G401.6 (cell line): ENCODE data around the gene UTS2R.
"Not testable (repeated sequence)": the region's sequence is repeated elsewhere in the genome, so short reads cannot be mapped to it uniquely, and the experiment has no call there.

ENCODE experiments used
- FAIRE-seq: peaks from 2 replicates; lab custom pipeline; 2012; peaks lifted over from hg19 to GRCh38; lab: Jason Lieb, UNC

Gene UTS2R

GRCh38 chr17:82334204-82334621, 37.4 kb upstream of the UTS2R start:
- no peak for FAIRE-seq

- no peak for FAIRE-seq
These were observed 36.8 kb upstream of the UTS2R start for GRCh38 chr17:82334622-82335394.

- FAIRE-seq, result peak; percentile 96
These were observed 32.5 kb upstream of the UTS2R start for GRCh38 chr17:82338858-82339633.

- no peak for FAIRE-seq
These were observed 31.7 kb upstream of the UTS2R start for GRCh38 chr17:82339634-82340580.

GRCh38 chr17:82342361-82343079, 29.0 kb upstream of the UTS2R start:
- FAIRE-seq, result no peak

GRCh38 chr17:82343560-82343959, 28.0 kb upstream of the UTS2R start:
- peak; percentile 82 for FAIRE-seq

- no peak for FAIRE-seq
These were observed 27.2 kb upstream of the UTS2R start for GRCh38 chr17:82344175-82344907.

DNA sequence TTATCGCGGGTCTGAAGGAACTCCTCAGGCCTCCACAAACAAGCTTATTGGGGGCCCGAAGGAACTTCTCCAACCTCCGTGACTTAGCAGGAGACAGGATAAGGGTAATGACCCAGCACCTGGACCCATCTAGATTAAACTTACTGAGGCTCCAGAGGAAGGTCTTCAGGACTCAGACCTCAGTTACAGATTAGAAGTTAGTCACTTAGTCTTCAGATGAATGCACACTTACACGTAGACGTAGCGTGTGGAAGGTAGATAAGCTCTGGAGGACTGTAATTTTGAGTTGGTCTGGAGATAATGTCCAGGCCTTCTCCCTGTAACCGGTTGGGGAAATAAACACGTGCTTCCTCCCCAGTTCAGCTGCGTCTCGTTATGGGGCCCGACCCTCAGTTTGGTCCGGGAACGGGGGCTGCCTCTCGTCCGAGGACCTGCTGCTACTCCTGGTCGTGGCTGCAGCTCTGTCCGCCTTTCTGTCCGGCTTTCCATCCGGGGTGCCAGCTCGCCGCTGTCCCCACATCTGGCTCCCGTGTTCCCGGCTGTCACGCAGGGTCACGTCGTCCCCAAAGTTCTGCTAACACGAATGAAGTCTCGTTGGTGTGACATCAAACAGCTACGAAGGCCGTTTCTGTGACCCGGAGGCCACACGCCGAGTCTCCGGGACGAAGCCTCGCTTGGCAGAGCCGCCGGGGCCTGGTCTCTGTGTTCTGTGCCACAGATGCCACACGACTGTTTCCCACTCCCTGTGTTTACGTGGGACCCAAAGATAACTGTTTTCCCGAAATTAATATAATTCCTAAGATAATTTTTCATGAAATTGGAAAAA, 26.2 kb upstream of the UTS2R start:
- FAIRE-seq, result no peak

DNA sequence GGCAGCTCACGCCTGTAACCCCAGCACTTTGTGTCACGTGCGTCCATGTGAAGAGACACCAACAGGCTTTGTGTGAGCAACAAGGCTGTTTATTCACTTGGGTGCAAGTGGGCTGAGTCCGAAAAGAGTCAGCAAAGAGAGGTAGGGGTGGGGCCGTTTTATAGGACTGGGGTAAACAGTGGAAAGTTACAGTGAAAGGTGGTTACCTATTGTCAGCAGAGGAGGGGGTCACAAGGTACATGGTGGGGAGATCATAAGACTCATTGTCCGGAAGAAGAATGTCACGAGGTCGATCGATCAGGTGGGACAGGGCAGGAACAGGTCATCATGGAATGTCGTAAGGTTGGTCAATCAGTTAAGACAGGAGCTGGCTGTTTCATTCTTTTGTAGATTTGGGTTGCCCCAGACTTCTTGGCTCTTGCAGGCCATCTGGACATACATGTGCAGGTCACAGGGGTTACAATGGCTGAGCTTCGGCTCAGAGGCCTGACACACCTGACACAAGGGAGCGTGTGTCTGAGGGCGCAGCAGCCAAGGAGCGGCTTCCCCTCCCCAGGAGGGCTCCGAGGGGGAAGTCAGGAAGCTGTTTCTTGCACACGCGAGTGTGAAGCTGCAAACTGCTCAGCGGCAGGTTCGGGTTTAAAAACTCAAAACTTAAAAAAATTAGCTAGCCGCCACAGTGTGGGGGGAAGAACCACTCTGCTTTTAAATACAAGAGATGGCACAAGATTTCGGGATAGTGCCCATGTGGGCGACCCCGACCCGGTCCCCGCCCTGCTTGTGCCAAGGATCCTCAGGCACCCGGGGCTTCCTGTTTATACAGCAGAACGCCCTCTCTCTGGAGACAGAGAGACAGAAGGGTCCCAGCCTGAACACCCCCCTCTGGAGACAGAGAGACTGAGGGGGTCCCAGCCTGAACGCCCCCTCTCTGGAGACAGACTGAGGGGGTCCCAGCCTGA, 24.9 kb upstream of the UTS2R start:
- peak; percentile 55 for FAIRE-seq

- FAIRE-seq, result not testable (repeated sequence)
These were observed 23.6 kb upstream of the UTS2R start for GRCh38 chr17:82347994-82348393.

DNA sequence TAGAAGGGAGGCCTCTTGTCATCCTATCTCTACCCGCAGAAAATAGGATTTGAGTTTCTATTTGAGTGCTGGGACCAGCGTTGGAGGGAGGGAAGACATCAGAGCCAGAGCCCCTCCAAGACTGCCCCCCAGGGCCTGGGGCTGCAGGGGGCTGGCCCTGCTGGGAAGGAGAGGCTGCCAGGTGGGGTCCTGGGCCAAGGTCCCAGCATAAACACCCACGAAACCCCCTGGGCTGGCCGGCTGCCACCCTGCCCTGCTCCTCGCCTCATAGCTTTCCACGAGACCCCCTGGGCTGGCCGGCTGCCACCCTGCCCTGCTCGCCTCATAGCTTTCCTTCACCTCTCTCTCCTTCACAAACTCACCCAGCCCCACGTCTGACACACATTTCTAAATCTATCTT, 23.1 kb upstream of the UTS2R start:
- no peak for FAIRE-seq

DNA sequence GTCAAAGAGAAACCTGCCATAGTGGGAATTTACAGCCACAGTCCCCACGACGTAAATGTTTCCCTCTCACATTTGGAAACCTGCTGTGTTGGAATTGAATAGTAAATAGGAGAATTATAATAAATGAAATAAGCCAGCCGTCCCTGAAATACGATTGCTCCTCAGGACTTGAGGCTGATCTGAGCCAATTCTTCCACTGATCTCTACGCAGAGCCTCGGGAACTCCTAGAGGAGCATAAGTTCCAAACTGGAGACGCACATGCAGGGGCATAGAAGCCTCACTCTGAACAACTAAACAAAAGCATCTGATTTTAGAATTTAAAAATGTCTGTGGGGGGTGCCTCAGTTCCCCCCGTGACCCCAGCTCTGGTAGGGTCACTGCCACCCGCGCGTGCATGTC, 22.7 kb upstream of the UTS2R start:
- FAIRE-seq, result no peak

DNA sequence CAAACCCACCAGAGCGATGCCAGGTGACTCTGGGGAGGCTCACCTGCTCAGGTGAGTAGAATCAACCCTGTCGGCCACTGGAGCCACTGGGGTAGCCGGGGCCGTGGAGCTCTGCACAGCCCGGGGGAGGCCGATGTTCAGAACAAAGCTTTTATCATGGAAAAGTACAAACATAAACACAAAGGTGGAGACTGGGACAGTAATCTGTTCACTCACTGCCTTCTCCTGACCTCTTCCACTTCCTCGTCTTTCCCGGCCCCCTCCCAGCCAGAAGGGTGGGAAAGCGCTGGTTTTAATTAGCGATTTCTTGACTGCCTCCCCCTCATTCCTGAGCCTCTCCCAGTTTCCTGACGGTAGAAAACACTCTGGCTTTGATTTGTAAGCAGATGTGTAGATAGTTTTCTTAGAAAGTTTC, 22.3 kb upstream of the UTS2R start:
- no peak for FAIRE-seq

GRCh38 chr17:82350182-82351030, 21.2 kb upstream of the UTS2R start:
- no peak for FAIRE-seq

- no peak for FAIRE-seq
These were observed 20.3 kb upstream of the UTS2R start for GRCh38 chr17:82351254-82351712.

DNA sequence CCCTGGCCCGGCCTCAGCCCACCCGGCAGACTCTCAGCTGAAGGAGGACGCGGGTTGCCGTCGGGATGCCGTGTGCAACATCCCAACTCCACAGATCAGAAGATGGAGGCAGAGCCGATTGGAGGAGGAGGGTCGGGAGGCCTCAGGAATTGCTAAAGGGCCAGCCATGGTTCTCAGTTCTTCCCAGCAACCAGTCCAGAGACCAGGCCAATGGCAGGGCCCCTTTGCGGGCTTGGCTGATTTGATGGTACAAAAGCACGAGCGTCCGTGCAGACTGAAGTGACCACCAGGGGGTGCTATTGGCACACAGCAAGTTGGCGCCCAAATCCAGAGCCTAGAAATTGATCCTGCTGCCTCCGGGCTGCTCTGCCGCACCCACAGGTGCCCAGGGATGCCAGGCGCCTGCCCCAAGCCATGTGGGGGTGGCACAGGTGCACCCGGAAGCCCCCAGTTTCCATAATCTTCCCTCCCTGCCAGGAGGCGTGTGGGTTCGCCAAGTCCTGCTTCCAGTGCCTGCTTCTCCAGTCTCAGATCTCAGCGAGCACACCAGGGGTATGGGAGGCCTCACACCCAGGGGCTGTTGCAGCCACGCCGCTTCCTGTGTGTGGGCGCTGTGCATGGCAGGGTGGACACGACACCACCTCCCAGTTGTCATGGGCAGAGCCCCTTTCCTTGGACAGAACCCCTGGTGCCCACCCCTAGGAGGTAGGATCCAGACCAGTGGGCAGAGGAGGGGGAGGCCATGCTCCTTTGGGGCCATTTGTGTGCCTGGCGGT, 19.7 kb upstream of the UTS2R start:
- FAIRE-seq, result peak; percentile 94

DNA sequence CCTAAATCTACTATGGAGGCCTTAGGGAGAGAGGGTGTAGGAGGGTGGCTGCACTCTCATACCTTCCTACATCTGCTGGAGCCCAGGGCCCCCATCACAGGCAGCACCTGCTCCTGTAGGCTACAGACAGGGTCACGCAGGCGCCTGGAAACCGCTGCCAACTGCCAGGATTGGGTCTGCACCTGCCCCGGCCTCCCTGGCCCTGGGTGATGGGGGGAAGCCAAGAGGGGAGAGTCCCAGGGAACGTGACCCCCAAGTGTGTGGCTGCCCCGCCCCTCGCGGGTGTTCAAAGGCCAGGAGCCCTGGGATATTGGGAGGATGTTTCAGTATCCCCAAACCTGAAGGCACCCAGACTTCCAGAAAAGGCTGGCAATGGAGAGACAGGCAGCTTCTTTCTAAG, 18.1 kb upstream of the UTS2R start:
- no peak for FAIRE-seq
